GM21515 (cell line): ENCODE data around the gene SUCLG2.

Experiments
- ATAC-seq: cut with Tn5 transposase; IDR thresholded peaks from one replicate; pipeline ENCODE4 v1.9.1; 2021; ENCODE audit not compliant: unreplicated experiment

SUCLG2 gene

DNA sequence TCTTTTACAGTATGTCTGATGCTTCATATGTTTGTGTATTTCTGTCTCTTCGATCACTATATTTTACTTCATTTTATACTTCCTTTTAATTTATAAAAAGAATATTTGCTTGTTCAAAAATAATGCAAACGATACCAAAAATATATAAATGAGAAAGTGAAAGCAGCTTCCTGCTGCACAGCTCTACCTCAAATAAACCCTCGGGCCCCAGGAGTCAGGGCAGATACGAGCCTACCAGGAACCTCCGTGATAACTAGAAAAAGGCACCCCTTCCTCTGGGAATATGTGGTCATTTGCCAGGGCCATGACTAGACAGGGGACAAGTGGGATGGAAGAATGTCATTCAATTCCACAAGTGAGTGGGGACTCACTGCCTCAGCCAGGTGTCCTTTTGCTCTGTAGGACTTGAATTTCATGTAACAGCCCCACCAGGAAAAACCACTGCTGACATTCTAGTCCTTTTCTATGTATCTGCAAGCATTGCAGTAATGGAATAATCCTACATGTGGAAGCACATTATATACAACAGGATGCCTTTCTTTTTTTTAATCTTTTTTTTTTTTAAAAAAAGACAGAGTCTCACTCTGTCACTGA lies 133.3 kb downstream of the SUCLG2 start:
- peak; percentile 58 for ATAC-seq

DNA sequence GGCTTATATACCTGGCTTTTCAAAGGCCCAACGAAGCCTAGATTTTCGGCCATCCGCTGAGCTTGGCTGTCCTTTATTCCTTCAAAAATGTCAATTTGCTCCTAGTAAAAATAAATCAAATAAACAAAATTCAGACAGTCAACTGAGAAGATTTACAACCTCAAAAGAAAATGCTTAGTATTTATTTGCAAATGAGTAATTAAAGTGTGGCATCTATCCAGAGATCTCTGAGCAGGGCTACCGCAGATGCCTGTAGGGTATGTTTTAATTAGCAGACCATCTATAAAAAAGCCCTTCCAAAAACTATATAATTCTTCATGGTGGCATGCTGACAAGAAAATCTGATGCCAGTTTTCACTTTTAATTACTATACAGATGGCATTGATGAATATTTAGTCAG lies 136.2 kb downstream of the SUCLG2 start:
- ATAC-seq = no peak

DNA sequence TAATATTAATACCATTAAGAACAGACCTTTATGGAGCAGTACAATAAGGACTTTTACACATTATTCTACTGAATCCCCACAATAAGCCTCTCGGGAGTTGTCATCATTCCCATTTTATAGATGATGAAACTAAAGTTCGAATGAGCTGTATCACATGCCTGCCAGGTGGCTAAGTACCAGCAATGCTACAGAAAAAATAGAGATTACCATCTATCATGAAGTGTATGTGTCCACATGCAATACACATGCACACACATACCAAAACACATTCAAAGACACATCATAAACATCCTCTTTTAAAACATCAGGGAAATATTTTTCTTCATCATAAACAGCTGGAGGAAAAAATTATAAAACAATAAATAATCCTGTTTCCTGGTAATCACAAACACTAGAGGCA lies 136.6 kb downstream of the SUCLG2 start:
- no peak for ATAC-seq

DNA sequence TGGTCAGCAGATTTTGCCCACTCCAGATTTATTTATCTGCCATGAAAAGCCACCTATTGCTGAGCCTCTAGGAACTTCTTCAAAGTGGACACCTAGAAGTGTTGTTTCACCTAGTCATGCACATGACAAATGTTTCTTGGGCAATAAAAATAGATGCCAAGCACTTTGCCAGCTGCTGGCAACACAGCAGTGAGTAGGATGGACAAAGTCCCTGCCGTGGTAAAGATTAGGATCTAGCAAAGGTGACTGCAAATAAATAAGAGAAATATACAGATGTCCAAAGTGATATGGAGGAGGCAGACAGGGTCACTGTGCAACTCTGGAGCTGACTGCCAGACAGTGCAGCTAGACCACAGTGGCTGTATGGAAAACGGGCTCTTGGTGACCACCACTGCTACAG lies 137.9 kb downstream of the SUCLG2 start:
- ATAC-seq = no peak

DNA sequence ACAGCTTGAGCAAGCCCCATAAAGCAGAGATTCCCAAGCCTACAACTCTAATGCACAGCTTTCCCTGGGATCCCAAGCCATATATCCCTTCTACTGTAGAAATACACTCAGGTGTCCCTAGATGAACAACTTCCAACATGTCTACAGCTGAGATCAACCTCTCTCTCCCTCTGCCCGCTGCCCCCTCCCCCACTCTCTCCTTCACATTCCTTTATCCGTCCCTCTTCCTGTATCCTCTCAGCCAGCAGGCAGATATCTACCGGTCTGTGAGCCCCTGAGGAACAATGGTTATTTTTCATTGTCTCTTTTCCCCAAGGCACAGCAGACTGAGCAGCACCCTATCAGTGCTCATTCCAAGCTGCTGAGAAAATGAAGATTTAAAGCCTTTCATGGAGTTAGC lies 138.6 kb downstream of the SUCLG2 start:
- ATAC-seq = no peak

DNA sequence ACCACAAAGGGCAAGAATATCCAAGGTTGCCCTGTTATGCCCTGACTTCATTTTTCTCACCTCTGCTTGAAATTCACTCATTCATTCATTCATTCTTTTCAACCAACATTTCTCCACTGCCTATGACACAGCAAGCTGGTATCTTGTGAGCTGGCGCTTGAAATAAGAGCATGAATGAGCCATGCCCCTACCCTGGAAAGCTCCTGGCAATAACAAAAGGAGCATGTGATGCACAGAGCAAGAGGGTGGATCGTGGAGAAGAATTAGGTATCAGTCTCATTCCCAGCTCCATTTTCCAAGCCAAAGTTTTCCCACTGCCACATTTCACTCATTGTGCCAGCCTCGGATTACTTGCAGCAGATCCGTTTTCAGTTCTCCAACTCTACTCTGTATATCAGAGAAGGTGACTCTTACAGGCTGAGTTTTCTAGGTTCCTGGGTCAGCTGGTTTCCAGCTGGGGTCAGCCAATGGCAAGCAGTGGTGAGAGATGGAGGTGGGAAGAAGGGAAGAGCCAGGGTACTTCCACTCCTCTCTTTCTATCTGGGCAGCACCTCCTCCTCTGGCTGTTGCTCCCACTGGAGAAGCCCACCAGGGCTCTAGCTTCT lies 144.8 kb downstream of the SUCLG2 start:
- ATAC-seq = no peak

DNA sequence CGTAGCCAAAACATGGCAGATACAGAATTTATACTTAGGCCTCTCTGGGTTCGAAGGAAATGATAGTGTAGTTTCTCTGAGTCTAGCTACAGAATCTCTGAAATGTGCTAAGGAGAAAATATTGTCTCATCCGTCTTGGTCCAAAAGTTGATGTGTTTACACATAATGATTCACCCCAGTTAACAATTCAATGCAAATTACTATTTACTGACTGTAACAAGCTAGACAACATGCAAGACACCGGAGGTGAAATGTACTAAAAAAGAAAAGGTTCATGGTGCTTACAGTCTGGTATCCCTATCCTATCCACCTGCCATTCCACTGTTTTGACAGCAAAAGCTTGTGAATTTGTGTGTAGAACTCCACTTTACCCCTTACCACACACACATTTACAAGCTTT lies 146.8 kb downstream of the SUCLG2 start:
- no peak for ATAC-seq

DNA sequence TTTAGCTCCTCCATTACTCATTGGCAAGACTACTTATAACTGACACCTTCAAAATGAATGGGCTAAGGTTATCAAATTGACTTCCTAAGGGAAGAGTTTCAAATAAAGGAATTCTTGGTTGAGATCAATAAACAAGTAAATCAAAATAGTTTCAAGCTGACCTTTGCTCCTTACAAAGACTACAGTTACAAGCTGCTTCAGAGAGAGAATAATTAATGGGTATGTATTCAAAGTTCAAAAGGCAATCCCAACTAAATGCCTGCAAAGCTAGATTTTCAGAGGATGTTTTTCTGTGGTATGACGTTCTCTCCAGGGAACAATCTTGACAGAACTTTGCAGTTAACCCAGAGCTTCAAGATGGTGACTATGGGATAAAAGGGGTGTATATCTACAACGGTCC lies 153.7 kb downstream of the SUCLG2 start:
- ATAC-seq = no peak

DNA sequence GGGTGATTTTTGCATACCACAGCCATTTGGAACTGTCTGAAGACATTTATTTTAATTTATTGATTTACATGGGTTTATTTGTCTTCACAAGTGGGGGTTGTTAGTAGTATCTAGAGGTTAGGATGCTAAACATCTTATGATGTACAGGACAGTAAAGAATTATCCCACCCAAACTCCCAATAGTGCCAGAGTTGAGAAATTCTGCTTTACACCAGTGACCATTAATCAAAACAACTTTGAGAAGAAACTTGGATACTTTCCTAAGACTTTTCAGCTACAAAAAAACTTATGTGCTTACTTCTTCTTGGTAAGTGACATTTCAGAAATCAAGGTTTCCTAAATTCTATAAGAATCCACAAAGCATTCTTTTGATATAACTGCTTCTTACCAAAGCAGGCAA lies 156.7 kb downstream of the SUCLG2 start:
- no peak for ATAC-seq

DNA sequence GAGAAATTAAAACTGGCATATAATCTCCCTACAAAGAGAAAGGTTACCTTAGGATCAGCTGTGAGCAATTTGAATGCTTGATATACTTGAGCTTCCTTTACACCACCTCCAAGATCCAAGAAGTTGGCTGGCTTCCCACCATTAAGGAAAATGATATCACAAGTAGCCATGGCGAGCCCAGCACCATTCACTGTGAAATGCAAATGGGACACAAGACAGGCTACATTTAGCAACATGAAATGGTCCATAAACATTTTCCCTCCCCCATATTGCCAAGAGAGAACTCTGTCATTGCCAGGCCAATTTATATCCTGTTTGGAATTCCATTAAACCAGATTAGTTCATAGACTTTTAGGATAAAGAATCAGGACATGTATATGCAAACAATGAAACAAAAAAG lies 158.7 kb downstream of the SUCLG2 start:
- ATAC-seq = no peak

DNA sequence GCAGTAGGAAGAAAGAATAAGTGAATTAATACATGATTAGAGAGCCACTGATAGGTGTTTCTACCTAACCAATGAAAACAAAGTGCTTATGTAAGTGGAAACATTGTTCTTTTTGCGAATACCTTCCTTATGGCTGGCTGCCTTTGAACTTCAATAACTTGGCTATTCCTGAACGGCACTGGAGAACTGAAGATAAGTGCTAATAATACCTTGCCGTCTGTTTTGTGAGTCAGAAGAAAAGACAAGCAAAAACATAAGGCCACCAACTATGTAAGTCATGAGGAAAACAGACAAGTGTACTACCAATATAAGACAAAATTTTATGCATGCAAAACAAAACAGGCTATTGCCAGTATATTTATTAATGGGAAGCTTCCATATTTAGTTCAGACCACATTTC lies 160.6 kb downstream of the SUCLG2 start:
- no peak for ATAC-seq

DNA sequence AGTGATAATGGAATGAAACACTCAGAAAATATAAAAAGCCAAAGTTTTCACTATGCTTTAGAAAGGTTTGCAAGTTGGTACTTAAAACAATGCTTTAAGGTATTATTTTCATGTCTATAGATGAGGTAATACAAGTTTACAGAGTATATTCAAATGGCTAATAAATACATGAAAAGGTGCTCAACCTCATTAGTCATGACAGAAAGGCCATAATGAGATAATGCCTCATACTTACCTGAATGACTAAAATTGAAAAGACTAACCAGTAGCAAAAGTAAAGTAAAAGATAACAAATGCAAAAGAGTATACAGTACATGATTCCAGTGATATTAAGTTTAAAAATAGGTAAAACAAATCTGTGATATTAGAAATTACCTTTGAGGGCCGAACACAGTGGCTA lies 163.8 kb downstream of the SUCLG2 start:
- ATAC-seq = no peak

DNA sequence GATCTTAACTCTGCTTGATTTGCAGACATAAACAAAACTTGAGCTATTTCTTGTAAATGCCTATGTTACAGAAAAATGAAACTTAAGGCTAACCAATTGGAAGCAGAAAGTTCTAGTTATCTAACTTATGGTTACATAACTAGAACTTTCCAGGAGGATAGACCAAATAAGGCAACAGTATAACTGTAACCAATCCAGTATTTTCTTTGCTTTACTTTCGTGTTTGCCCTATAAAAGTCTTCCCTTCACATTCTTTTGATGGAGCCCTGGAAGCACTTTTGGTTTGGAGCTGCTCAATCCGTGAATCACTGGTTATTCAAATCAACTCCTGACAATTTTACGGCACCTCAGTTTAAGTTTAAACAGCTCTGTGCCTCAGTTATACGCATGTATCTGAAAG lies 164.6 kb downstream of the SUCLG2 start:
- no peak for ATAC-seq

DNA sequence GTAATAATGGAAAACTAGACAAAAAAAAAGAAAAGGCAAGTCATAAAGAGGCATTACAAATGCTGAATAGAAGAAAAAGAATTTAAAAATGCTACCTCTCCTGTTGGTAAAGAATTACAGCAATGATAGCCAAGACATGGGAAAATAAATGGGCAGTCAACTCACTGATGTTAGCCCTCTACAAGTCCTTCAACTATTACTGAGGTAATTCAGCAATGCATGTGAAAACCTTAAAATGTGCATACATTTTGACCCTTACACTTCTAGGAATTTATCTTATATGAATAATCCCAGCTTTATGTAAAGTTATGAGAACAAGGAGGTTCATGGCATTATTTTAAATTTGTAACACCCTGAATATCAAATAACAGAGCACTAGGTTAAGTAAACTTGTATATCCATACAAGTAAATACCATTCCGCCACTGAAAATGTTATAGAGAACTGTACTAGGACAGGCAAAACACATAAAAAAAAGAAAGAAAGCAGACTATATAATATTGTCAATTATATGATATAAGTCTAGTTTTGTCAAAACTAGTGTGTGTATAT lies 166.8 kb downstream of the SUCLG2 start:
- no peak for ATAC-seq

DNA sequence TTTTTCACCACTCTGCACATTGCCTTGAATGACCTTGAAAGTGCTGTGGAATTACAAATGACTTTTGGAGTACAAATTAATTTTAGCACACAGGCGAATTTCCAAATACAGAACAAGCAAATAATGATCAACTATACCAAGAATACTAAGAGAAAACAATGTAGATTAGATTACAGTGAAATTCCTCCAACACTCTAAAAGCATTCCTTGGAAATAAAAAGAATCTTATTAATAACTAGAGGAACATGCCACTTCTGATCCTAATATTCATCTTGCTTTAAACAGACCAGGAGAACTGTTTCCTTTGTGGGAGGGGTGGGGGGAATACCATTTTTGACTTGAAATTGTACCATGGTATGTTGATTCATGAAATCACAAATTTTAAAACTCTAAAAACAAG lies 167.5 kb downstream of the SUCLG2 start:
- no peak for ATAC-seq

DNA sequence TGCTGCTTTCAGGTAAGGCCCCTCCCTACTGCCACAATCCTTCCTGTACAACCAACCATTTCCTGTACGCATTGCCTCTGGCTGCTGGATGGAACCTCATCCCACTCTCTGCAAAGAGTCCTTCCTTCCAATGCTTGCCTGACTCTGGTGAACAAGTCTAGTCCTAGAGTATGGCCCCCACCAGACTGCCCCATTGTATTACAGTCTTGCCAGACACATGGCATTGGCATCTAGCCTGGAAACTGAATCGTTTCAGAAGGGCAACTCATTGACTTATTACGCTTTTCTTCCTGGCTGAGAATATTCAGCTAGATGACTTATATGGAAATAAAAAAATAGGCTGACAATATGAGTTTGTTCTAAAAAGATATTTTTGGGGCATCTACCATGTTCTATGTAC lies 170.3 kb downstream of the SUCLG2 start:
- no peak for ATAC-seq

DNA sequence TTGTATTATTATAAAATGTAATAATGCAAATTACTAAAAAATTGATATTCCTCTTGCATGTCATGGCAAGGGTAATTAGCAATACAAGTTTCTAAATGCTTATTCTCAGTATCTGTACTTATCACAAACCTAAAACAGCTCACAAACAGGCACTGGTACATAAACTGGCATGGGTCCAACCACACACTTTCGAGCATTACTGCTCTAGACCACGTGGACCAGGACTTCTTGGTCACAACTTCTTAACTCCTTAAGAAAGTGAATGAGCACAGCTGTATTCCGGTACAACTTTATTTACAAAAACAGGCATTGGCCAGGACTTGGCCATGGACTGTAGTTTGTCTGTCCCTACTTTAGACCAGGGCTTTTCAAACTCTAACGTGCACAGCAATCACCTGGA lies 173.3 kb downstream of the SUCLG2 start:
- ATAC-seq = no peak

DNA sequence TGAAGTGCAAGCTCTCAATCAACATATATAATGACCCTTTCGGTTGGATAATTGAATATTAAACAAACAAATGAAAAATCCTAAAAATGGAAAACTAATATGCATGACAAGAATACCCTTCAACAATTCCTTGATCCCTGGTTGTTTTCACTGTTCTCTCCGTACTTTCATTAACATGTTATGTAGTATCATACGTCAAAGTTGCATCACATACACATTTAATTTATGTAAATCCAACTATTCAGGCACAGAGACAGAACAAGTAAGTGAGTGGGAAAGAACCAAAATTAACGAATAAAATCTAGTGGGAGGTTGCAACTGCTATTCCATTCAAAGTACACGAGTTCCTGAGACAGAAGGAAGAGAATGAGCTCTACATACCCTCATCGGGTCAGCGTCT lies 176.0 kb downstream of the SUCLG2 start:
- ATAC-seq = no peak

DNA sequence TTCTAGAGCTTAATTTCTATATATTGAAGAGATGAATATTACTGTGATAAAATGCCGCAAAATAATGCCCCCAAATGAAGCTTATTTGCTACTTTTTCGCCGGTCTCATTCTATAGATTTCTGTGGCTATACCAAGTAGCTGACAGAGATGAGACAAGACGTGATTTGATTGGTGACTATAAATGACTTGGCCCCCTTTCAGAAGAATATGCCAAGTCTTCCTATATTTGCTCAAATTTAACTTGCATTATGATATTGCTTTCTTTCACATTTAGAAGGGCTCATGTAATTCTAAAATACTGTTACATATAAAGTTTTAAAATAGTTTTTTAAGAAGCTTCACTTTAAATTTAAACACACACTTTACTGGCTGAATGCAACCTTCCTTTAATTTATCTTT lies 180.1 kb downstream of the SUCLG2 start:
- no peak for ATAC-seq

DNA sequence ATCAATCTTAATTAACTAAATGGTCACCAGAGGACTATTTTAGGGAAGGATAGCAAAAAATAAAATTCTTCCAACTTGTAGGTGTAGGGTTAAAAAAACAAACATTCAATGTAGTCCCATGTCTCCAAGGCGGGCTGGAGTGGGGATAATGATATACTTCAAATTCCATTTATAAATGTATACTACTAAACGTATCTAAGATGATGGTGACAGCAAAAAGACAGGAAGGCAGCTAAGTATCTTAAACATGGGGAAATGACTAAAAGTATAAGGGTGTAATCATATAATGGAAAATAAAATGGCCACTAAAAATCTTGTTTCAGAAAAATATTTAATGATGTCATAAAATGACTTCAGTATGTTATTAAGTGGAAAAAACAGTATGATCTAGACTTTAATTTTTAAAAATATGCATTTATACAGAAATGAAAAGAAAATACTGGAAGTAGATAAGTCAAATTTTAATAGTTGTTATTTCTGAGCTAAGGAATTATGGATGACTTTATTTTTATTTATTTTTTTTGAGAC lies 181.7 kb downstream of the SUCLG2 start:
- no peak for ATAC-seq

DNA sequence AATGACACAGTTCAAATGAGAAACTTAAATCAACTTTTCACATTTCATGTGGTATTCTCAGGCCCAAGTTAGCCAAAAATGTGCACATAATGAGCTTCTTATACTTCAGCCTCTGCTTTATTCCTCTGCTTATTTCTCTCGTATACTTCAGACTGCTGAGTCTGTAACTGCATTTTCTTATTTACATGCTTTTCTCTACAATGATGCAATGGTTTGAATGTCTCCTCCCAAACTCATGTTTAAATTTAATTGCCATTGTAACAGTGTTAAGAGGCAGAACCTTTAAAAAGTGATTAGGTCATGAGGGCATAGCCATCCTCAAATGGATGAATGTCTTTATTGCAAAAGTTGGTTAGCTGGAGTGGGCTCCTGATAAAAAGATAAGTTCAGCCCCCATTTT lies 184.2 kb downstream of the SUCLG2 start:
- ATAC-seq = no peak

DNA sequence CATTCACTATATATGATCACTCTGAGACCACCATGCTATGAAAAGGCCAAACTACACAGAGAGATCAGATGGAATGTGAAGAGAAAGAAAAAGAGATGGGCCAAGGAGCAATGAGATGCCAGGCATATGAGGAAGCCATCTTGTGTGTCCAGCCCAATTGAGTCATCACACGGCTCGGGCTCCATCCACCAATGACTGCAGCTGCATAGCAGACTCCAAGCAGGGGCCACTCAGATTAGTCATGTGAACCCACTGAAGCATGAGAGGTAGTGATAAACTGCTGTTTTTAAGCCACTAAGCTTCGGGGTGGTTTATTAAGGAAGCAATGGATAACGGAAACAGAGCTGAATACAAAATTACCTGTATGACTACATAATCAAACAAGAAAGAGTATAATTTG lies 185.9 kb downstream of the SUCLG2 start:
- no peak for ATAC-seq

DNA sequence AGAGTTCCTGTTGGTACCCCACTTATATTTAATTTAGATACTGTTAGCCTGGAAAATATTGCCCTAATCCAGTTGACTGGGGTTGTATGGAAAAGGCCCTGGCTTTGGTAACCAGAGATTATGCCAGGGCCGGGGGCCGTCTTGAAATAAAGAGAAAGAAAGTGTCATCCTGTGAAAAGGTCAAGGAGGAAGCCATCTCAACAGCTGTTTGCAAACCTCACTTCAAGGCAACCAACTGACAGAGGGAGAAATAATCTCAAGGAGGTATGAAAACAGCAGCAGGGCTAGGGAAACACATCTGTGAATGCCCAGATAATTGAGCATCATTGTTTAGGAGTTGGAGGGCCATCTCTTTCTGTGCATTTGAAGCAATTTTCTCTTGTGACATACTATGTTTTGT lies 190.8 kb downstream of the SUCLG2 start:
- ATAC-seq = no peak
